Activated CD4-positive, alpha-beta T cell treated with anti-CD3 and anti-CD28 coated beads, Interleukin-2, amount 50 U/mL, for 24 hours (primary cell): Measurements from ENCODE around the gene ERCC1.
A peak's percentile ranks its signal among the peaks of the same experiment; 100 is the strongest.

Source experiments
- DNase-seq, 2 donors: peaks; one replicate each; pipeline ENCODE4 v3.0.0-alpha.2; 2020; ENCODE audit warnings: low read depth in 1 of 2, low spot score in 1 of 2

The ERCC1 gene

GRCh38 chr19:45370410-45371204 is 53.1 kb downstream of the ERCC1 start, which contains the start of gene ERCC2:
Gene ERCC2 (minus strand): TSS chr19:45370573. CDS start chr19:45370540, 33 bp downstream.
- peak; percentile 100 for DNase-seq

- DNase-seq: no peak
Measured at GRCh38 chr19:45368737-45369340, 54.9 kb downstream of the ERCC1 start.

GRCh38 chr19:45368127-45368526 is 55.6 kb downstream of the ERCC1 start:
- no peak for DNase-seq

- no peak for DNase-seq
Measured at GRCh38 chr19:45364696-45365095, 59.0 kb downstream of the ERCC1 start.

- DNase-seq: no peak
Measured at GRCh38 chr19:45363861-45364459, 59.8 kb downstream of the ERCC1 start.

- no peak for DNase-seq
Measured at GRCh38 chr19:45362291-45362690, 61.4 kb downstream of the ERCC1 start.

- DNase-seq: no peak
Measured at GRCh38 chr19:45361608-45362007, 62.1 kb downstream of the ERCC1 start.

- DNase-seq: no peak
Measured at GRCh38 chr19:45358213-45358792, 65.4 kb downstream of the ERCC1 start.

- no peak for DNase-seq
Measured at GRCh38 chr19:45357445-45357783, 66.3 kb downstream of the ERCC1 start.
